GM12875 (cell line): ENCODE measurements around the gene EME2.

Experiments used
- H3K4me3 ChIP-seq: one replicate; pipeline ENCODE4 v1.5.1; 2011; ENCODE audit warnings: low read depth, low read length, control low read depth
- CTCF ChIP-seq: IDR thresholded peaks from 2 replicates; pipeline ENCODE4 v1.5.1; 2011; ENCODE audit warnings: low read depth, mild to moderate bottlenecking, control low read depth, inconsistent platforms, low read length, moderate library complexity, borderline replicate concordance; ENCODE audit not compliant: insufficient read depth

EME2 gene

GRCh38 chr16:1789643-1790045 is 17.0 kb downstream of the EME2 start:
- no peak for TF ChIP-seq CTCF
- H3K4me3 ChIP-seq, result no peak overlapping the region

- no peak overlapping the region for H3K4me3 ChIP-seq
Observed at GRCh38 chr16:1790261-1790610, 17.6 kb downstream of the EME2 start.

GRCh38 chr16:1790611-1791255 is 18.1 kb downstream of the EME2 start:
- no peak overlapping the region for H3K4me3 ChIP-seq
- no peak for TF ChIP-seq CTCF

More at GRCh38 chr16:1790261-1790610, 17.6 kb downstream of the EME2 start:
- TF ChIP-seq CTCF, result no peak

GRCh38 chr16:1791256-1791942 is 18.8 kb downstream of the EME2 start:
- no peak overlapping the region for H3K4me3 ChIP-seq
- no peak for TF ChIP-seq CTCF

GRCh38 chr16:1791943-1792812 is 19.6 kb downstream of the EME2 start:
- H3K4me3 ChIP-seq, result no peak overlapping the region
- no peak for TF ChIP-seq CTCF

- H3K4me3 ChIP-seq, result no peak overlapping the region
- no peak for TF ChIP-seq CTCF
Observed at GRCh38 chr16:1792836-1793577, 20.4 kb downstream of the EME2 start.
